ENCODE measurements around the gene RESP18.

Gene RESP18

GRCh38 chr2:219302412-219302968, 30.1 kb downstream of the RESP18 start:
- peaks cover 17% of the 10 kb centered on the region for H3K27me3 Mint-ChIP-seq
- no peaks in the 10 kb centered on the region for H3K9me3 Mint-ChIP-seq
- H3K4me3 Mint-ChIP-seq: no peak overlapping the region

GRCh38 chr2:219300022-219300421, 32.5 kb downstream of the RESP18 start:
- H3K27ac Mint-ChIP-seq: no peak overlapping the region
- no peak overlapping the region for H3K4me3 Mint-ChIP-seq
- no peaks in the 10 kb centered on the region for H3K36me3 Mint-ChIP-seq
- peaks cover 6% of the 10 kb centered on the region for H3K27me3 Mint-ChIP-seq
- H3K9me3 Mint-ChIP-seq: no peaks in the 10 kb centered on the region
- peaks cover 22% of the 10 kb centered on the region for H3K4me1 Mint-ChIP-seq

More at GRCh38 chr2:219302412-219302968, 30.1 kb downstream of the RESP18 start:
- H3K27ac Mint-ChIP-seq: no peak overlapping the region
- no peaks in the 10 kb centered on the region for H3K36me3 Mint-ChIP-seq
- H3K4me1 Mint-ChIP-seq: peaks cover 3% of the 10 kb centered on the region

GRCh38 chr2:219299372-219299760, 33.2 kb downstream of the RESP18 start:
- no peaks in the 10 kb centered on the region for H3K36me3 Mint-ChIP-seq
- peaks cover 6% of the 10 kb centered on the region for H3K27me3 Mint-ChIP-seq
- peaks cover 24% of the 10 kb centered on the region for H3K4me1 Mint-ChIP-seq
- H3K27ac Mint-ChIP-seq: no peak overlapping the region
- no peak overlapping the region for H3K4me3 Mint-ChIP-seq
- no peaks in the 10 kb centered on the region for H3K9me3 Mint-ChIP-seq

GRCh38 chr2:219298759-219299371, 33.7 kb downstream of the RESP18 start:
- Mint-ChIP-seq H3K27me3 (peaks cover 6% of the 10 kb centered on the region), H3K4me3 (no peak overlapping the region), H3K36me3 (no peaks in the 10 kb centered on the region), H3K27ac (no peak overlapping the region), H3K9me3 (no peaks in the 10 kb centered on the region), H3K4me1 (peaks cover 29% of the 10 kb centered on the region)

GRCh38 chr2:219297766-219298456, 34.6 kb downstream of the RESP18 start:
- peaks cover 4% of the 10 kb centered on the region for H3K27me3 Mint-ChIP-seq
- H3K4me3 Mint-ChIP-seq: no peak overlapping the region
- no peaks in the 10 kb centered on the region for H3K9me3 Mint-ChIP-seq
- peak overlapping the region; percentile 12 for H3K27ac Mint-ChIP-seq
- peaks cover 30% of the 10 kb centered on the region for H3K4me1 Mint-ChIP-seq
- no peaks in the 10 kb centered on the region for H3K36me3 Mint-ChIP-seq

- peaks cover 3% of the 10 kb centered on the region for H3K27me3 Mint-ChIP-seq
- no peak overlapping the region for H3K27ac Mint-ChIP-seq
- H3K4me1 Mint-ChIP-seq: peaks cover 30% of the 10 kb centered on the region
These were observed 35.7 kb downstream of the RESP18 start for GRCh38 chr2:219296631-219297391.

GRCh38 chr2:219296142-219296541, 36.4 kb downstream of the RESP18 start:
- Mint-ChIP-seq H3K9me3 (no peaks in the 10 kb centered on the region), H3K4me1 (peaks cover 30% of the 10 kb centered on the region), H3K27ac (no peak overlapping the region), H3K36me3 (no peaks in the 10 kb centered on the region), H3K4me3 (peak overlapping the region; percentile 7), H3K27me3 (peaks cover 3% of the 10 kb centered on the region)

More at GRCh38 chr2:219296631-219297391, 35.7 kb downstream of the RESP18 start:
- H3K4me3 Mint-ChIP-seq: no peak overlapping the region
- no peaks in the 10 kb centered on the region for H3K9me3 Mint-ChIP-seq
- no peaks in the 10 kb centered on the region for H3K36me3 Mint-ChIP-seq

GRCh38 chr2:219294356-219295351, 37.9 kb downstream of the RESP18 start:
- Mint-ChIP-seq H3K27me3 (no peaks in the 10 kb centered on the region), H3K4me1 (peaks cover 30% of the 10 kb centered on the region), H3K4me3 (peak overlapping the region; percentile 86), H3K9me3 (no peaks in the 10 kb centered on the region), H3K27ac (peak overlapping the region; percentile 96), H3K36me3 (no peaks in the 10 kb centered on the region)

GRCh38 chr2:219293736-219294231, 38.8 kb downstream of the RESP18 start:
- Mint-ChIP-seq H3K9me3 (no peaks in the 10 kb centered on the region), H3K27me3 (no peaks in the 10 kb centered on the region), H3K4me3 (peak overlapping the region; percentile 86), H3K4me1 (peaks cover 30% of the 10 kb centered on the region), H3K36me3 (no peaks in the 10 kb centered on the region), H3K27ac (peak overlapping the region; percentile 96)

GRCh38 chr2:219292616-219293015, 39.9 kb downstream of the RESP18 start:
- no peak overlapping the region for H3K27ac Mint-ChIP-seq
- no peaks in the 10 kb centered on the region for H3K36me3 Mint-ChIP-seq
- H3K4me3 Mint-ChIP-seq: no peak overlapping the region
- H3K9me3 Mint-ChIP-seq: no peaks in the 10 kb centered on the region
- no peaks in the 10 kb centered on the region for H3K27me3 Mint-ChIP-seq
- peaks cover 27% of the 10 kb centered on the region for H3K4me1 Mint-ChIP-seq

GRCh38 chr2:219291910-219292490, 40.5 kb downstream of the RESP18 start:
- Mint-ChIP-seq H3K27ac (no peak overlapping the region), H3K36me3 (no peaks in the 10 kb centered on the region), H3K4me1 (peaks cover 24% of the 10 kb centered on the region), H3K4me3 (no peak overlapping the region), H3K9me3 (no peaks in the 10 kb centered on the region), H3K27me3 (no peaks in the 10 kb centered on the region)

- no peaks in the 10 kb centered on the region for H3K9me3 Mint-ChIP-seq
- H3K4me3 Mint-ChIP-seq: no peak overlapping the region
- no peak overlapping the region for H3K27ac Mint-ChIP-seq
- H3K36me3 Mint-ChIP-seq: no peaks in the 10 kb centered on the region
- no peaks in the 10 kb centered on the region for H3K27me3 Mint-ChIP-seq
- H3K4me1 Mint-ChIP-seq: peaks cover 19% of the 10 kb centered on the region
These were observed 41.1 kb downstream of the RESP18 start for GRCh38 chr2:219291394-219291793.

GRCh38 chr2:219290381-219291171, 42.0 kb downstream of the RESP18 start:
- H3K4me1 Mint-ChIP-seq: peaks cover 13% of the 10 kb centered on the region
- no peaks in the 10 kb centered on the region for H3K27me3 Mint-ChIP-seq
- no peaks in the 10 kb centered on the region for H3K9me3 Mint-ChIP-seq
- H3K27ac Mint-ChIP-seq: no peak overlapping the region
- H3K4me3 Mint-ChIP-seq: no peak overlapping the region
- no peaks in the 10 kb centered on the region for H3K36me3 Mint-ChIP-seq

All from activated naive CD4-positive, alpha-beta T cell treated with anti-CD3 and anti-CD28 coated beads, Interleukin-2, amount 50 U/mL, for 24 hours (primary cell).